ENCODE results near the gene RPN2. TPM values are rescaled to one million over a fixed set of nuclear protein-coding genes. Genes with fewer than 3 reads are reported as not detected.
A peak's percentile ranks its signal among the peaks of the same experiment; 100 is the strongest.

RPN2 gene
- total and polyA plus RNA-seq, 9 of the 15 experiments (the other 6 are each of a cell fraction or from before 2014, with no cell fraction given): 168 to 548 (median 325) TPM

DNA sequence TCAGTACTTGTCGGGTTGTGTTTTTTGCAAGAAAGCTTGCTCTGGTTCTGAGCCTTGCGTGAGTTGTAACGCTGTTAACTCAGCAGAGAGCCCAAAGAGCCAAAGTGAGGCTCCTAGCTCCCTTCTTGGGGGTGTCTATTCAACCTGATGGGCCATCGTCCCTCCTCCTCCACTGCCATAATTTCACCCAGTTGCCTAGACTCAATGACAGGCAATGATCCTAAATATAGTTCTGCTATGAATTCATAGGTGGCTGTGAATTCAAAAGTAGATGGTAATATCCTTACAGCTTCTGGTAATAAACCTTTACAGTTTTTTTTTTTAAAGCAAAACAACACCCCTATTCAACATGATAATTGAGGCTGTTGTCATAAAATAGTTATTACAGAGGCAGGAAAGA, 43.0 kb downstream of the RPN2 start (continued):
- no peak for TF ChIP-seq MAZ (CRISPR knock-in tag; conservative IDR thresholded peaks at IDR 0.05 in 1 of 2, IDR thresholded peaks at IDR 0.05 in 1 of 2)
- TF ChIP-seq XRCC5 (IDR thresholded peaks at IDR 0.05; ENCODE audit: low read depth, low read length): no peak
- TF ChIP-seq SMAD2 (IDR thresholded peaks at IDR 0.05; ENCODE audit: low read depth, low read length): no peak
- no peak for TF ChIP-seq PRPF4 (IDR thresholded peaks at IDR 0.05; ENCODE audit: insufficient read depth, low read depth, low read length, poor library complexity, severe bottlenecking)

DNA sequence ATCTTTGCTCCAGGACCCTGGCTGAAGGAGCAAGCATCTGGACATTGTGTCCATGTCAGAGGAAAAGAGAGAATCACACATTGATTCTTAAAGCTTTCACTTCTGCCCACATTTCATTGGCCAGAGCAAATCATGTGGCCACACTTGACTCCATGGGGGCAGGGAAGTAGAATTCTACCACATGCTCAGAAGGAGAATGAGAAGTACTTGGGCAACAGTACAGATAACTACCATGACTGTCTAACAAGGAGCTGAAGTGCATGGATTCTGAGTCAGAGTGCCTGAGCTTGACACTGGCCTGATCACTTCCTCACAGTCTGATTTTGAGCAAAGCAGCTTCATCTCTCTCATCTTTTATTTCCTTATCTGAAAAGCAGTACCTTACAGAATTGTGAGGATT, 43.9 kb downstream of the RPN2 start:
- POLR2A ChIA-PET: interaction anchor here (0.6 to 1.2 kb wide), 4 partner anchors 10 to 43 kb away, joined by 3 read pairs; no protein-coding TSS in a partner anchor
- peak in 2 of 4 experiments; percentile 33 to 35 for DNase-seq (ENCODE audit: extremely low read depth in 1 of 4, low spot score in 3 of 4)
- TF ChIP-seq, protein P1, sequence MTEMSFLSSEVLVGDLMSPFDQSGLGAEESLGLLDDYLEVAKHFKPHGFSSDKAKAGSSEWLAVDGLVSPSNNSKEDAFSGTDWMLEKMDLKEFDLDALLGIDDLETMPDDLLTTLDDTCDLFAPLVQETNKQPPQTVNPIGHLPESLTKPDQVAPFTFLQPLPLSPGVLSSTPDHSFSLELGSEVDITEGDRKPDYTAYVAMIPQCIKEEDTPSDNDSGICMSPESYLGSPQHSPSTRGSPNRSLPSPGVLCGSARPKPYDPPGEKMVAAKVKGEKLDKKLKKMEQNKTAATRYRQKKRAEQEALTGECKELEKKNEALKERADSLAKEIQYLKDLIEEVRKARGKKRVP (CRISPR knock-in tag; IDR thresholded peaks at IDR 0.05): no peak
- TF ChIP-seq, protein P2, sequence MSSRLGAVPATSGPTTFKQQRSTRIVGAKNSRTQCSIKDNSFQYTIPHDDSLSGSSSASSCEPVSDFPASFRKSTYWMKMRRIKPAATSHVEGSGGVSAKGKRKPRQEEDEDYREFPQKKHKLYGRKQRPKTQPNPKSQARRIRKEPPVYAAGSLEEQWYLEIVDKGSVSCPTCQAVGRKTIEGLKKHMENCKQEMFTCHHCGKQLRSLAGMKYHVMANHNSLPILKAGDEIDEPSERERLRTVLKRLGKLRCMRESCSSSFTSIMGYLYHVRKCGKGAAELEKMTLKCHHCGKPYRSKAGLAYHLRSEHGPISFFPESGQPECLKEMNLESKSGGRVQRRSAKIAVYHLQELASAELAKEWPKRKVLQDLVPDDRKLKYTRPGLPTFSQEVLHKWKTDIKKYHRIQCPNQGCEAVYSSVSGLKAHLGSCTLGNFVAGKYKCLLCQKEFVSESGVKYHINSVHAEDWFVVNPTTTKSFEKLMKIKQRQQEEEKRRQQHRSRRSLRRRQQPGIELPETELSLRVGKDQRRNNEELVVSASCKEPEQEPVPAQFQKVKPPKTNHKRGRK (tag; IDR thresholded peaks at IDR 0.05): no peak
- peak; percentile 53; the same call in 1 of the 2 replicates for TF ChIP-seq SPI1 (IDR thresholded peaks at IDR 0.05; ENCODE audit: borderline replicate concordance, low read depth, low read length)
- peak; percentile 37; the same call in 1 of the 2 replicates for TF ChIP-seq RAD51 (IDR thresholded peaks at IDR 0.05; ENCODE audit: borderline replicate concordance, low read depth)
- TF ChIP-seq, protein P3, sequence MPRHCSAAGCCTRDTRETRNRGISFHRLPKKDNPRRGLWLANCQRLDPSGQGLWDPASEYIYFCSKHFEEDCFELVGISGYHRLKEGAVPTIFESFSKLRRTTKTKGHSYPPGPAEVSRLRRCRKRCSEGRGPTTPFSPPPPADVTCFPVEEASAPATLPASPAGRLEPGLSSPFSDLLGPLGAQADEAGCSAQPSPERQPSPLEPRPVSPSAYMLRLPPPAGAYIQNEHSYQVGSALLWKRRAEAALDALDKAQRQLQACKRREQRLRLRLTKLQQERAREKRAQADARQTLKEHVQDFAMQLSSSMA (CRISPR knock-in tag; IDR thresholded peaks at IDR 0.05): no peak
- no peak for TF ChIP-seq CHD4 (IDR thresholded peaks at IDR 0.05; ENCODE audit: insufficient read depth, insufficient replicate concordance, low read depth, low read length, poor library complexity, severe bottlenecking)
- TF ChIP-seq, protein P4, sequence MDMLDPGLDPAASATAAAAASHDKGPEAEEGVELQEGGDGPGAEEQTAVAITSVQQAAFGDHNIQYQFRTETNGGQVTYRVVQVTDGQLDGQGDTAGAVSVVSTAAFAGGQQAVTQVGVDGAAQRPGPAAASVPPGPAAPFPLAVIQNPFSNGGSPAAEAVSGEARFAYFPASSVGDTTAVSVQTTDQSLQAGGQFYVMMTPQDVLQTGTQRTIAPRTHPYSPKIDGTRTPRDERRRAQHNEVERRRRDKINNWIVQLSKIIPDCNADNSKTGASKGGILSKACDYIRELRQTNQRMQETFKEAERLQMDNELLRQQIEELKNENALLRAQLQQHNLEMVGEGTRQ (CRISPR knock-in tag; IDR thresholded peaks at IDR 0.05): peak; percentile 63
- TF ChIP-seq FUS (optimal IDR thresholded peaks at IDR 0.05; ENCODE audit: low read depth, low read length): no peak
- TF ChIP-seq GABPB2 (CRISPR knock-in tag; conservative IDR thresholded peaks at IDR 0.05): no peak
- no peak for TF ChIP-seq PRMT5 (CRISPR knock-in tag; IDR thresholded peaks at IDR 0.05)
- TF ChIP-seq FOXA1 (IDR thresholded peaks at IDR 0.05; ENCODE audit: borderline replicate concordance): no peak
- no peak for TF ChIP-seq ZNF584 (CRISPR knock-in tag; IDR thresholded peaks at IDR 0.05; ENCODE audit: low read depth)

More for the DNA sequence above, 43.9 kb downstream of the RPN2 start:
- H3K4me1 ChIP-seq (replicated peaks in 1 of 2; ENCODE audit: control insufficient read depth in 2 of 2, insufficient read depth in 2 of 2, low read length in 2 of 2): no peaks in the 10 kb centered on the region
- H3K4me2 ChIP-seq (ENCODE audit: insufficient read depth, low read length): no peak overlapping the region
- H3K9me3 ChIP-seq (replicated peaks; ENCODE audit: control insufficient read depth, insufficient read depth, low read depth, low read length): no peaks in the 10 kb centered on the region
- H3K9ac ChIP-seq (ENCODE audit: insufficient read depth in 1 of 2, low read depth in 2 of 2, low read length in 2 of 2): no peak overlapping the region
- no peaks in the 10 kb centered on the region; the same call in 1 of the 2 replicates for H4K20me1 ChIP-seq (replicated peaks; ENCODE audit: control insufficient read depth, insufficient read depth, low read length)
- FAIRE-seq (no peak), ATAC-seq (peak; percentile 75)
- H3K36me3 ChIP-seq (ENCODE audit: control insufficient read depth, insufficient read depth, low read length): peaks cover 97% of the 10 kb centered on the region
- 0 out of 3 replicates have a peak overlapping the region, but pooled peaks have one; percentile 32 for H3K27ac ChIP-seq (ENCODE audit: extremely low read depth, low read depth, low read length)
- intact Hi-C loops (cut with micrococcal nuclease): no loop called here
- CTCF ChIA-PET (ENCODE audit: low intra/inter-chr PET ratio): no interaction called here
- H2AFZ ChIP-seq (ENCODE audit: low read depth, low read length): no peak overlapping the region; the same call in 1 of the 2 replicates
- in situ Hi-C loops (cut with MboI): no loop called here
- BruUV-seq (replicated peaks): no TSS peak
- H3K27me3 ChIP-seq (ENCODE audit: control insufficient read depth in 2 of 2, insufficient read depth in 2 of 2, low read length in 2 of 2): no peaks in the 10 kb centered on the region
- no peaks in the 10 kb centered on the region for H3K9me1 ChIP-seq (ENCODE audit: control insufficient read depth, insufficient read depth, low read length)
- no peak overlapping the region for H3K4me3 ChIP-seq
- no peaks in the 10 kb centered on the region for H3K79me2 ChIP-seq (ENCODE audit: control insufficient read depth, insufficient read depth, low read length)
